HG03432 (cell line): ENCODE measurements around the gene ZBTB8A.

ENCODE experiments used
- ATAC-seq: cut with Tn5 transposase; IDR thresholded peaks from one replicate; pipeline ENCODE4 v1.9.1; 2021; ENCODE audit warnings: mild to moderate bottlenecking, moderate library complexity; ENCODE audit not compliant: unreplicated experiment

The ZBTB8A gene

DNA sequence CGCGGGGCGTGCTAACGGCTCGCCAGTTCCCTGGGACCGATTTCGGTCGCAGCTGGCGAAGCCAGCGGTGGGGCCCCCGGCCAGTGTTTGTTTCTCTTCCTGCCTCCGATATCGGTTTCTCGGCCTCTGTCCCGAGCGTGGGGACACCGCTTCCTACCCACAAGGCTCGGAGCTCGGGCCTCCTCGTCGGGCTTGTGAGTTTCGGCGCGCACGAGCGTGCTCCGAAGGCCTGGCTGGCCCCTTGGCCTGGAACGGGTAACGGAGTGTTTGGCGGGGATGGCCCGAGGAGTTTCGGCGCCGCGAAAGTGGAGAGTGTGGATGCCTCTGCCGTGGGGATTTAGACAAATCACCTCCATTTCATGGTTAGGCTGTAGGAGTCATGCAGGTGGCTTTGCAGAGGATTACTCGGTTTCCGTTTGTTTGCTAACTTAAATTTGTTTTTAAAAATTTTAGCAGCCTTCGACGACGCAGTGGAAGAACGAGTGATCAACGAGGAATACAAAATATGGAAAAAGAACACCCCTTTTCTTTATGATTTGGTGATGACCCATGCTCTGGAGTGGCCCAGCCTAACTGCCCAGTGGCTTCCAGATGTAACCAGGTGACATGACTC, 112.3 kb downstream of the ZBTB8A start:
- no peak for ATAC-seq

DNA sequence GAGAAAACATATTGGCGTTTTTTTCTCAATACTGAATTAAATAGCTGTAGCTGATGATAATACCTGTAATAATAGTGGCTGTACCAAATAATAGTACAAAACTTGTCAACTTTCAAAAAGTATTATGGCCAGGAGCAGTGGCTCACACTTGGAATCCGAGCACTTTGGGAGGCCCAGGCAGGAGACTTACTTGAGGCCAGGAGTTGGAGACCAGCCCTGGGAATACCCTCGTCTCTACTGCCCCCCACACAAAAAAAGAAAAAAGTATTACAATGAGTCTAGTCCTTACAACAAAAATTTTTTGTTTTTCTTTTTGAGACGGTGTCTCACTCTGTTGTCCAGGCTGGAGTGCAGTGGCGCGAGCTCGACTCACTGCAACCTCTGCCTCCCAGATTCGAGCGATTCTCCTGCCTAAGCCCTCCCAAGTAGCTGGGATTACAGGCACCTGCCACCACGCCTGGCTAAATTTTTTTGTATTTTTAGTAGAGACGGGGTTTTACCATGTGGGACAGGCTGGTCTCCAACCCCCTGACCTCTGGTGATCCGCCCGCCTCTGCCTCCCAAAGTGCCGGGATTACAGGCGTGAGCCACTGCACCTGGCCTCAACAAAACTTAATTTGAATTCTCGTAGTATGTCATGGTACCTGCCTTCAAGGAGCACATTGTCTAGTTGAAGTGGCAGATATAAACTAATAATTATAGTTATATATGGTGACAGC, 113.2 kb downstream of the ZBTB8A start:
- ATAC-seq = no peak
